Uterus (tissue), 4 donors: ENCODE data around the gene GRK5. TPM values are rescaled to one million over a fixed set of nuclear protein-coding genes. Genes with fewer than 3 reads are reported as not detected.

Experiments
- DNase-seq, 2 donors: peaks; one replicate each; pipeline ENCODE4 v3.0.0-alpha.2; 2019 to 2020
- H3K27ac ChIP-seq, 2 donors: fragments of 200-600 bp; sonication (generic); 1 replicate in 1 of 2; 2 replicates in 1 of 2; pipeline ENCODE4 v1.5.1; 2016 to 2018
- H3K27me3 ChIP-seq, 2 donors: fragments of 200-600 bp; sonication (generic); one replicate each; pipeline ENCODE4 v1.5.1; 2018 to 2019; ENCODE audit warnings: control low read depth in 1 of 2
- H3K36me3 ChIP-seq, 2 donors: fragments of 200-600 bp; sonication (generic); one replicate each; pipeline ENCODE4 v1.5.1; 2019; ENCODE audit warnings: control low read depth in 1 of 2
- H3K4me1 ChIP-seq, 2 donors: fragments of 200-600 bp; sonication (generic); one replicate each; pipeline ENCODE4 v1.5.1; 2018 to 2019; ENCODE audit warnings: control low read depth in 1 of 2
- H3K4me3 ChIP-seq, 2 donors: fragments of 200-600 bp; sonication (generic); 1 replicate in 1 of 2; 2 replicates in 1 of 2; pipeline ENCODE4 v1.5.1; 2018 to 2019; ENCODE audit warnings: mild to moderate bottlenecking in 1 of 2
- H3K9me3 ChIP-seq, 2 donors: fragments of 200-600 bp; sonication (generic); one replicate each; pipeline ENCODE4 v1.5.1; 2019; ENCODE audit warnings: control low read depth in 1 of 2
- CTCF ChIP-seq, 4 experiments: fragments of 200-600 bp in 2 of 4; fragments of 450-650 bp in 2 of 4; sonication (generic) in 2 of 4; IDR thresholded peaks; one replicate each; pipeline ENCODE4 v1.5.1; 2016 to 2019; ENCODE audit warnings: antibody characterized with exemption in 4 of 4, mild to moderate bottlenecking in 2 of 4, moderate library complexity in 1 of 4
- POLR2A ChIP-seq, 2 donors: fragments of 450-650 bp; IDR thresholded peaks; one replicate each; pipeline ENCODE4 v1.6.1; 2016; ENCODE audit warnings: antibody characterized with exemption in 2 of 2, mild to moderate bottlenecking in 1 of 2, moderate library complexity in 1 of 2
- intact Hi-C: fragments of 100-400 bp; cut with DNase I; formaldehyde crosslinking; loops from one replicate; pipeline ENCODE4 v1.15.1; 2023; ENCODE audit warnings: low total_unique reads
- total RNA-seq, 4 donors: library from RNA; depleted of rRNA in 3 of 4; stranded (reverse); fragments of >200 nt in 3 of 4; gene quantifications; one replicate each; pipeline versions ENCODE4 v1.1.0 to v1.2.4, GENCODE V29; 2014 to 2023
- donor health status: DM: yes; HTN: yes; CAD: no.

GRK5 gene
- total RNA-seq, 4 donors from 2014 or later: 11.6 to 34.6 (median 14.1) TPM

GRCh38 chr10:119323085-119324016, 116.0 kb downstream of the GRK5 start:
- Histone ChIP-seq H3K27ac (no peak overlapping the region), H3K27me3 (no peaks in the 10 kb centered on the region), H3K4me1 (no peaks in the 10 kb centered on the region), H3K4me3 (no peak overlapping the region), H3K9me3 (no peaks in the 10 kb centered on the region), H3K36me3 (no peaks in the 10 kb centered on the region)
- no peak for TF ChIP-seq CTCF (IDR thresholded peaks at IDR 0.05)
- TF ChIP-seq POLR2A (IDR thresholded peaks at IDR 0.05): no peak
- no peak for DNase-seq
- intact Hi-C loops: no loop called here

GRCh38 chr10:119325131-119325530, 117.8 kb downstream of the GRK5 start:
- intact Hi-C loops: no loop called here
- TF ChIP-seq CTCF (IDR thresholded peaks at IDR 0.05): no peak
- TF ChIP-seq POLR2A (IDR thresholded peaks at IDR 0.05): no peak
- H3K27me3 ChIP-seq: no peaks in the 10 kb centered on the region
- no peak overlapping the region for H3K27ac ChIP-seq
- no peaks in the 10 kb centered on the region for H3K9me3 ChIP-seq
- H3K4me1 ChIP-seq: no peaks in the 10 kb centered on the region
- no peak overlapping the region for H3K4me3 ChIP-seq
- no peak for DNase-seq
- no peaks in the 10 kb centered on the region for H3K36me3 ChIP-seq

DNA sequence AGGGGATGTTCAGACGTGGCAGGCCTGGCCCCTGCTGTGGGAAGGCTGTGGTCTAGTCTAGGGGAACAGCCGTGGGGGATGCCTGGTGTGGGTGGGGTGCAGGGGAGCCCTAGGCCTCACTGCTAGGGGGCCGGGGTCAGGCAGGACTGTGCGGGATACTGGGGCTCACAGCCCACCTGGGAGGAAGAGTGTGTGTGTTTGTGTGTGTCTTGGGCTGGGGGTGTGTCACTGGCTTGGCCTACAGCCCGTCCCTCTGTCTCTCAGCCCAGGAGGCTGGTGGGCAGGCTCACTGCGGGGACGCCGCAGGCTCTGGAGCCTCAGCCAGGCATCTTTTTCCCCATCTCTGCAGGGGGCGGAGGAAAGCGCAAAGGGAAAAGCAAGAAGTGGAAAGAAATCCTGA, 118.8 kb downstream of the GRK5 start:
- H3K9me3 ChIP-seq: no peaks in the 10 kb centered on the region
- DNase-seq: no peak
- H3K36me3 ChIP-seq: no peaks in the 10 kb centered on the region
- intact Hi-C loops: no loop called here
- TF ChIP-seq CTCF (IDR thresholded peaks at IDR 0.05) (no peak), POLR2A (IDR thresholded peaks at IDR 0.05) (no peak)
- no peaks in the 10 kb centered on the region for H3K27me3 ChIP-seq
- H3K27ac ChIP-seq: no peak overlapping the region
- no peaks in the 10 kb centered on the region for H3K4me1 ChIP-seq
- no peak overlapping the region for H3K4me3 ChIP-seq

GRCh38 chr10:119327096-119327745, 119.8 kb downstream of the GRK5 start:
- TF ChIP-seq CTCF (IDR thresholded peaks at IDR 0.05): no peak
- no peak for DNase-seq
- Histone ChIP-seq H3K9me3 (no peaks in the 10 kb centered on the region), H3K36me3 (no peaks in the 10 kb centered on the region), H3K27me3 (no peaks in the 10 kb centered on the region), H3K27ac (no peak overlapping the region), H3K4me1 (no peaks in the 10 kb centered on the region), H3K4me3 (no peak overlapping the region)
- intact Hi-C loops: no loop called here

DNA sequence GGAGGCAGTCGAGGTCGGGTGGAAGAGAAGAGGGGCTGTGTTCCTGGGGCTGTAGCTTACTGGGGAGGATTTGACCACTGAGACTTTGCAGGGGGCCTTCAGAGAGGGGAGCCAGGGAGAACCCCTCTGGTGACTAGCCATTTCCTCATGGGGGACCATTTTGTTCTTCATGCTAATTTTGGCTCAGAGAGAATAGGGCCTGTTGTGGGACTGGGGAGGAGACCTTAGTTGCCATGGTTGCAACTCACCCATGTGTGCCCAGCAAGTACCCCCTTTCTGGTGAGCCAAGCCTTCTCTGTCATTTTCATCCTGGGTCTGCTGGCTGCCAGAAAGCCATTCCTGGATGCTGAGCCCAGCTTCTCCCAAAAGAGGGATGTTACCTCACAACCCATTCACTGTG, 120.9 kb downstream of the GRK5 start:
- intact Hi-C loops: no loop called here
- Histone ChIP-seq H3K27me3 (no peaks in the 10 kb centered on the region), H3K27ac (no peak overlapping the region), H3K36me3 (no peaks in the 10 kb centered on the region), H3K4me1 (no peaks in the 10 kb centered on the region), H3K4me3 (no peak overlapping the region), H3K9me3 (no peaks in the 10 kb centered on the region)
- TF ChIP-seq CTCF (IDR thresholded peaks at IDR 0.05) (no peak), POLR2A (IDR thresholded peaks at IDR 0.05) (no peak)
- DNase-seq: no peak
